Tibial nerve (tissue), 4 donors: ENCODE data around the gene HAPSTR1. TPM values are rescaled to one million over a fixed set of nuclear protein-coding genes. Genes with fewer than 3 reads are reported as not detected.

Experiments used
- DNase-seq, 2 donors: peaks; one replicate each; pipeline ENCODE4 v3.0.0-alpha.2; 2019; ENCODE audit warnings: low spot score in 2 of 2
- H3K27ac ChIP-seq, 4 donors: fragments of 200-600 bp; sonication (generic) in 3 of 4; one replicate each; pipeline ENCODE4 v1.5.1; 2017 to 2019; ENCODE audit warnings: mild to moderate bottlenecking in 1 of 4
- H3K27me3 ChIP-seq, 2 donors: fragments of 200-600 bp; sonication (generic) in 1 of 2; one replicate each; pipeline versions ENCODE4 v1.5.1 to v1.6.0; 2017 to 2019
- H3K36me3 ChIP-seq, 3 donors: fragments of 200-600 bp; sonication (generic); one replicate each; pipeline ENCODE4 v1.5.1; 2018 to 2019
- H3K4me1 ChIP-seq, 4 donors: fragments of 200-600 bp; sonication (generic) in 3 of 4; one replicate each; pipeline ENCODE4 v1.5.1; 2017 to 2019
- H3K4me3 ChIP-seq, 4 donors: fragments of 200-600 bp; sonication (generic) in 3 of 4; one replicate each; pipeline ENCODE4 v1.5.1; 2017 to 2019; ENCODE audit warnings: mild to moderate bottlenecking in 1 of 4, moderate library complexity in 1 of 4
- H3K9me3 ChIP-seq, 4 donors: fragments of 200-600 bp; sonication (generic) in 3 of 4; one replicate each; pipeline ENCODE4 v1.5.1; 2017 to 2019
- CTCF ChIP-seq, 5 experiments: fragments of 200-600 bp in 3 of 5; fragments of 450-650 bp in 2 of 5; sonication (generic) in 3 of 5; IDR thresholded peaks; one replicate each; pipeline ENCODE4 v1.5.1; 2016 to 2019; ENCODE audit warnings: antibody characterized with exemption in 5 of 5, mild to moderate bottlenecking in 3 of 5, moderate library complexity in 2 of 5
- EP300 ChIP-seq, 2 donors: sonication (generic); formaldehyde crosslinking; IDR thresholded peaks; one replicate each; pipeline ENCODE4 v1.6.1; 2017; ENCODE audit warnings: antibody characterized with exemption in 2 of 2, mild to moderate bottlenecking in 1 of 2
- POLR2A ChIP-seq, 2 donors: fragments of 450-650 bp; IDR thresholded peaks; one replicate each; pipeline ENCODE4 v1.6.1; 2017; ENCODE audit warnings: antibody characterized with exemption in 2 of 2, mild to moderate bottlenecking in 2 of 2, moderate library complexity in 2 of 2
- WGBS, 2 donors: methylation state at CpG; one replicate each; pipeline ENCODE4 v1.1.5; 2018; 5-methylcytosine and 5-hydroxymethylcytosine counted together
- total RNA-seq, 4 donors: library from RNA; depleted of rRNA; stranded (reverse); fragments of >200 nt; gene quantifications; one replicate each; pipeline ENCODE4 v1.1.0, GENCODE V29; 2016

The HAPSTR1 gene
- total RNA-seq, 4 donors from 2014 or later, result 39.9 to 54.3 (median 50.6) TPM

GRCh38 chr16:9047689-9048301, 43.6 kb upstream of the HAPSTR1 start:
- peak overlapping the region in 2 of 4 donors; percentile 64 to 71 for H3K27ac ChIP-seq
- H3K9me3 ChIP-seq, result peaks cover 0 to 21% (median 0%) of the 10 kb centered on the region in 4 donors
- no peaks in the 10 kb centered on the region for H3K36me3 ChIP-seq
- no peaks in the 10 kb centered on the region for H3K27me3 ChIP-seq
- 23 to 24% methylated on average over 7 of the region's 7 CpGs for WGBS, 2 donors
- no peak overlapping the region for H3K4me3 ChIP-seq
- DNase-seq, result peak; percentile 54 to 82
- peak in 1 of 2 donors; percentile 86 for TF ChIP-seq EP300 (IDR thresholded peaks at IDR 0.05)
- no peak for TF ChIP-seq POLR2A (IDR thresholded peaks at IDR 0.05)
- H3K4me1 ChIP-seq, result peaks cover 0 to 14% (median 3%) of the 10 kb centered on the region in 4 donors

GRCh38 chr16:9048302-9048700, 43.1 kb upstream of the HAPSTR1 start:
- H3K27ac ChIP-seq, result peak overlapping the region in 2 of 4 donors; percentile 64 to 71
- H3K36me3 ChIP-seq, result no peaks in the 10 kb centered on the region
- H3K4me3 ChIP-seq, result no peak overlapping the region
- H3K9me3 ChIP-seq, result peaks cover 0 to 19% (median 0%) of the 10 kb centered on the region in 4 donors
- DNase-seq, result peak in 1 of 2 donors; percentile 11
- no peak for TF ChIP-seq EP300 (IDR thresholded peaks at IDR 0.05)
- no peaks in the 10 kb centered on the region for H3K27me3 ChIP-seq
- peaks cover 0 to 14% (median 3%) of the 10 kb centered on the region in 4 donors for H3K4me1 ChIP-seq
- 66 to 72% methylated on average over 4 of the region's 4 CpGs for WGBS, 2 donors

- TF ChIP-seq EP300 (IDR thresholded peaks at IDR 0.05), result no peak
- no peak for TF ChIP-seq POLR2A (IDR thresholded peaks at IDR 0.05)
- TF ChIP-seq CTCF (IDR thresholded peaks at IDR 0.05), result no peak
- DNase-seq, result no peak
- no peak overlapping the region for H3K4me3 ChIP-seq
- H3K36me3 ChIP-seq, result no peaks in the 10 kb centered on the region
- no peak overlapping the region for H3K27ac ChIP-seq
- no peaks in the 10 kb centered on the region for H3K27me3 ChIP-seq
- H3K4me1 ChIP-seq, result peaks cover 0 to 14% (median 3%) of the 10 kb centered on the region in 4 donors
- H3K9me3 ChIP-seq, result peaks cover 0 to 19% (median 0%) of the 10 kb centered on the region in 4 donors
- 84 to 85% methylated on average over 7 of the region's 7 CpGs for WGBS, 2 donors
Observed at GRCh38 chr16:9049241-9049640, 42.2 kb upstream of the HAPSTR1 start.

GRCh38 chr16:9050102-9050830, 41.2 kb upstream of the HAPSTR1 start:
- Histone ChIP-seq H3K27ac (no peak overlapping the region), H3K36me3 (no peaks in the 10 kb centered on the region), H3K4me1 (peaks cover 0 to 14% (median 3%) of the 10 kb centered on the region in 4 donors), H3K4me3 (no peak overlapping the region), H3K9me3 (peaks cover 0 to 19% (median 0%) of the 10 kb centered on the region in 4 donors), H3K27me3 (no peaks in the 10 kb centered on the region)
- TF ChIP-seq POLR2A (IDR thresholded peaks at IDR 0.05) (no peak), CTCF (IDR thresholded peaks at IDR 0.05) (peak in 1 of 5 experiments; percentile 10)
- 61 to 62% methylated on average over 20 of the region's 20 CpGs for WGBS, 2 donors
- DNase-seq, result no peak

- no peak overlapping the region for H3K4me3 ChIP-seq
- H3K4me1 ChIP-seq, result peaks cover 0 to 3% (median 1%) of the 10 kb centered on the region in 4 donors
- H3K9me3 ChIP-seq, result no peaks in the 10 kb centered on the region
- no peak overlapping the region for H3K27ac ChIP-seq
- no peak for DNase-seq
- H3K36me3 ChIP-seq, result no peaks in the 10 kb centered on the region
- no peaks in the 10 kb centered on the region for H3K27me3 ChIP-seq
- no peak for TF ChIP-seq EP300 (IDR thresholded peaks at IDR 0.05)
- no peak for TF ChIP-seq POLR2A (IDR thresholded peaks at IDR 0.05)
- TF ChIP-seq CTCF (IDR thresholded peaks at IDR 0.05), result no peak
- WGBS, 2 donors, result 40 to 43% methylated on average over 9 of the region's 9 CpGs
Observed at GRCh38 chr16:9053006-9053601, 38.3 kb upstream of the HAPSTR1 start.

GRCh38 chr16:9054460-9054859, 37.0 kb upstream of the HAPSTR1 start:
- Histone ChIP-seq H3K27ac (no peak overlapping the region), H3K36me3 (no peaks in the 10 kb centered on the region), H3K4me1 (no peaks in the 10 kb centered on the region), H3K4me3 (no peak overlapping the region), H3K9me3 (no peaks in the 10 kb centered on the region), H3K27me3 (no peaks in the 10 kb centered on the region)
- TF ChIP-seq CTCF (IDR thresholded peaks at IDR 0.05) (no peak), EP300 (IDR thresholded peaks at IDR 0.05) (no peak), POLR2A (IDR thresholded peaks at IDR 0.05) (no peak)
- WGBS, 2 donors, result 63 to 75% methylated on average over 4 of the region's 4 CpGs
- no peak for DNase-seq
